Endothelial cell of umbilical vein (primary cell): Measurements from ENCODE around the gene LILRA2.

Experiments
- CTCF ChIP-seq, 2 donors: IDR thresholded peaks; 1 replicate in 1 of 2; 2 replicates in 1 of 2; pipeline ENCODE4 v1.5.1; 2011; ENCODE audit warnings: low read length in 2 of 2, mild to moderate bottlenecking in 2 of 2, moderate library complexity in 2 of 2, control low read depth in 1 of 2, inconsistent platforms in 1 of 2, low read depth in 1 of 2; ENCODE audit not compliant: insufficient read depth in 1 of 2; ENCODE audit errors: extremely low read depth in 1 of 2
- EZH2 ChIP-seq: IDR thresholded peaks from 2 replicates; pipeline ENCODE4 v1.6.1; 2012; ENCODE audit warnings: borderline replicate concordance, low read depth, mild to moderate bottlenecking, moderate library complexity, low read length, inconsistent platforms; ENCODE audit not compliant: severe bottlenecking
- POLR2A ChIP-seq: IDR thresholded peaks from 2 replicates; pipeline ENCODE4 v1.6.1; 2012; ENCODE audit warnings: low read depth, mild to moderate bottlenecking, control low read depth, low read length
- POLR2AphosphoS5 ChIP-seq: IDR thresholded peaks from 2 replicates; pipeline ENCODE4 v1.6.1; 2012; ENCODE audit warnings: low read depth, mild to moderate bottlenecking, control low read depth, low read length, moderate library complexity; ENCODE audit not compliant: insufficient read depth

DNA sequence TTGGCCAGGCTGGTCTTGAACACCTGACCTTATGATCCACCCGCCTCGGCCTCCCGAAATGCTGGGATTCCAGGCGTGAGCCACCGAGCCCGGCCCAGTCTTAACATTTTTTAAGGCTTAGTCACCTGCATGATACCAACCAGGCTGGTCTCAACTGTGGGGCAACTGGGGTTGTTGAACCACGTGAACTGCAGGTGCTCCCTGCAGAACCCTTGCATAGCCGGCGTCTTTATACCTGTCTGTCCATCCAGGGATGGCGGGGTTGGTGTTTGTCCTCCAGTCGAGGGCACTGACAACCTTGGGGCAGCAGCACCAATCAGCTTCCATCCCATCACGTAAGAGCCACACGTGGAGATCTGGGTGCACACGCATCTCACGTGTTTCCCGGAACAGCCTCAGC, 24.8 kb upstream of the LILRA2 start:
- no peak for TF ChIP-seq POLR2A
- TF ChIP-seq POLR2AphosphoS5: no peak
- TF ChIP-seq CTCF (IDR thresholded peaks at IDR 0.05; ENCODE audit: extremely low read depth in 1 of 2, insufficient read depth in 1 of 2, low read depth in 1 of 2, low read length in 2 of 2): no peak
- no peak for TF ChIP-seq EZH2
